SU-DHL-6 (cell line): ENCODE data around the gene ALKBH3.

Experiments used
- H2AFZ ChIP-seq: fragments of 200-600 bp; sonication (generic); 2 replicates; pipeline ENCODE4 v1.6.1; 2014; ENCODE audit warnings: low read depth, mild to moderate bottlenecking, moderate library complexity, mixed read lengths, antibody characterized with exemption, low read length; ENCODE audit not compliant: severe bottlenecking
- H3F3A ChIP-seq: fragments of 200-600 bp; shearing (Covaris generic); 2 replicates; pipeline ENCODE4 v1.6.0; 2016; ENCODE audit warnings: antibody characterized with exemption, mild to moderate bottlenecking; ENCODE audit not compliant: insufficient read depth
- H3K27ac ChIP-seq: fragments of 200-600 bp; sonication (generic); 2 replicates; pipeline ENCODE4 v1.5.1; 2016; ENCODE audit warnings: low read depth, mild to moderate bottlenecking, low read length, moderate library complexity, mixed read lengths
- H3K27me3 ChIP-seq: fragments of 200-600 bp; sonication (generic), shearing (Covaris generic); 2 replicates; pipeline ENCODE4 v1.6.0; 2014; ENCODE audit warnings: mild to moderate bottlenecking, low read length
- H3K36me3 ChIP-seq: fragments of 200-600 bp; sonication (generic); 2 replicates; pipeline ENCODE4 v1.6.1; 2014; ENCODE audit warnings: mild to moderate bottlenecking, low read length, mixed read lengths
- H3K4me2 ChIP-seq: fragments of 300-600, 200-600 bp; shearing (Covaris generic), sonication (generic); 2 replicates; pipeline ENCODE4 v1.6.0; 2014; ENCODE audit warnings: low read length, low read depth, mild to moderate bottlenecking; ENCODE audit not compliant: poor library complexity, severe bottlenecking
- H3K4me3 ChIP-seq: fragments of 200-600 bp; sonication (generic); 2 replicates; pipeline ENCODE4 v1.5.1; 2014; ENCODE audit warnings: antibody characterized with exemption, low read length, mild to moderate bottlenecking, mixed read lengths; ENCODE audit not compliant: insufficient read depth, poor library complexity, severe bottlenecking
- H3K79me2 ChIP-seq: fragments of 200-600 bp; sonication (generic); 2 replicates; pipeline ENCODE4 v1.6.1; 2014; ENCODE audit warnings: mild to moderate bottlenecking, low read length, moderate library complexity; ENCODE audit not compliant: insufficient read depth
- H3K9ac ChIP-seq: fragments of 200-600 bp; sonication (generic); 2 replicates; pipeline ENCODE4 v1.7.0; 2014; ENCODE audit warnings: mild to moderate bottlenecking, low read length
- H3K9me2 ChIP-seq: fragments of 200-600 bp; sonication (generic); replicated peaks from 2 replicates; pipeline ENCODE4 v1.6.1; 2014; ENCODE audit warnings: low read length; ENCODE audit not compliant: insufficient read depth
- H3K9me3 ChIP-seq: fragments of 200-600 bp; sonication (generic); 2 replicates; pipeline ENCODE4 v1.6.1; 2014; ENCODE audit warnings: low read length, mixed read lengths; ENCODE audit not compliant: insufficient read depth
- H4K20me1 ChIP-seq: fragments of 200-600 bp; sonication (generic); 2 replicates; pipeline ENCODE4 v1.6.1; 2014; ENCODE audit warnings: low read depth, mild to moderate bottlenecking, antibody characterized with exemption, low read length, moderate library complexity, mixed read lengths
- CTCF ChIP-seq: fragments of 200-600 bp; sonication (generic); IDR thresholded peaks from one replicate; pipeline ENCODE4 v1.5.1; 2017; ENCODE audit warnings: antibody characterized with exemption, mild to moderate bottlenecking, low read length, moderate library complexity; ENCODE audit not compliant: insufficient read depth, poor library complexity, severe bottlenecking
- EZH2phosphoT487 ChIP-seq: fragments of 200-600 bp; sonication (generic), shearing (Covaris generic); conservative IDR thresholded peaks from 2 replicates; pipeline ENCODE4 v1.6.1; 2018; ENCODE audit warnings: mild to moderate bottlenecking, antibody characterized with exemption, low read length, moderate library complexity, mixed read lengths

ALKBH3 gene

GRCh38 chr11:43933608-43934551 lies 53.2 kb downstream of the ALKBH3 start:
- no peaks in the 10 kb centered on the region for H3F3A ChIP-seq
- no peaks in the 10 kb centered on the region for H3K9me3 ChIP-seq
- H3K4me2 ChIP-seq = no peak overlapping the region
- H3K27me3 ChIP-seq = no peaks in the 10 kb centered on the region
- no peak overlapping the region for H3K4me3 ChIP-seq
- H2AFZ ChIP-seq = no peak overlapping the region
- no peaks in the 10 kb centered on the region for H3K36me3 ChIP-seq
- TF ChIP-seq EZH2phosphoT487 = no peak
- TF ChIP-seq CTCF = no peak
- H3K27ac ChIP-seq = no peak overlapping the region
- no peaks in the 10 kb centered on the region for H4K20me1 ChIP-seq
- no peaks in the 10 kb centered on the region for H3K9me2 ChIP-seq
- no peaks in the 10 kb centered on the region for H3K79me2 ChIP-seq
- no peak overlapping the region for H3K9ac ChIP-seq

GRCh38 chr11:43934601-43935423 lies 54.2 kb downstream of the ALKBH3 start:
- Histone ChIP-seq H3K4me3 (no peak overlapping the region), H3K9me3 (no peaks in the 10 kb centered on the region), H3K36me3 (no peaks in the 10 kb centered on the region), H3K27ac (no peak overlapping the region), H3F3A (no peaks in the 10 kb centered on the region), H4K20me1 (no peaks in the 10 kb centered on the region), H3K9ac (no peak overlapping the region), H3K4me2 (no peak overlapping the region), H3K9me2 (no peaks in the 10 kb centered on the region), H3K79me2 (no peaks in the 10 kb centered on the region), H2AFZ (no peak overlapping the region), H3K27me3 (no peaks in the 10 kb centered on the region)
- no peak for TF ChIP-seq EZH2phosphoT487
- TF ChIP-seq CTCF = no peak

GRCh38 chr11:43935424-43935979 lies 54.9 kb downstream of the ALKBH3 start:
- H3K9me3 ChIP-seq = no peaks in the 10 kb centered on the region
- no peak overlapping the region for H3K4me2 ChIP-seq
- H3F3A ChIP-seq = no peaks in the 10 kb centered on the region
- no peak for TF ChIP-seq EZH2phosphoT487
- no peak for TF ChIP-seq CTCF
- no peaks in the 10 kb centered on the region for H4K20me1 ChIP-seq
- H3K9ac ChIP-seq = no peak overlapping the region
- no peak overlapping the region for H3K27ac ChIP-seq
- no peaks in the 10 kb centered on the region for H3K79me2 ChIP-seq
- H2AFZ ChIP-seq = no peak overlapping the region
- H3K27me3 ChIP-seq = no peaks in the 10 kb centered on the region
- H3K4me3 ChIP-seq = no peak overlapping the region
- no peaks in the 10 kb centered on the region for H3K9me2 ChIP-seq
- no peaks in the 10 kb centered on the region for H3K36me3 ChIP-seq
